Prostate gland (tissue), 2 donors: ENCODE data around the gene TMEM204.
"Not testable (repeated sequence)": the region's sequence is repeated elsewhere in the genome, so short reads cannot be mapped to it uniquely, and the experiment has no call there.

Experiments used
- CTCF ChIP-seq, 4 experiments: fragments of 200-600 bp in 2 of 4; fragments of 450-650 bp in 2 of 4; sonication (generic) in 2 of 4; IDR thresholded peaks; 1 replicate in 3 of 4; 2 replicates in 1 of 4; pipeline ENCODE4 v1.5.1; 2016 to 2019; ENCODE audit warnings: antibody characterized with exemption in 4 of 4, mild to moderate bottlenecking in 2 of 4, moderate library complexity in 2 of 4
- POLR2AphosphoS5 ChIP-seq: sonication (generic); formaldehyde crosslinking; IDR thresholded peaks from one replicate; pipeline ENCODE4 v1.6.1; 2017; ENCODE audit warnings: antibody characterized with exemption

DNA sequence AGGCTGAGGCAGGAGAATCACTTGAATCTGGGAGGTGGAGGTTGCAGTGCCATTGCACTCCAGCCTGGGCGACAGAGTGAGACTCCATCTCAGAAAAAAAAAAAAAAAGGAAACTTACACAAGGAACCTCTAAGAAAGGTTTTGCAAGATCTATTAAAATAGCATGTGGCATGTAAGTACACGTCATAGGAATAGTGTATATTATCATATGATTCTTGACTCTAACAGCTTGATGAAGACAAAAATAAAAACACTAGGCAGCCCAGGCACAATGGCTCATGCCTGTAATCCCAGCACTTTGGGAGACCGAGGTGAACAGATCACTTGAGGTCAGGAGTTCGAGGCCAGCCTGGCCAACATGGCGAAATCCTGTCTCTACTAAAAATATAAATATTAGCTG, 62.0 kb downstream of the TMEM204 start:
- not testable (repeated sequence) for TF ChIP-seq POLR2AphosphoS5; CTCF (IDR thresholded peaks at IDR 0.05)
